GM18499 (cell line): Measurements from ENCODE around the gene SLC35F5.
"Not testable (repeated sequence)": the region's sequence is repeated elsewhere in the genome, so short reads cannot be mapped to it uniquely, and the experiment has no call there.

Experiments used
- ATAC-seq: cut with Tn5 transposase; IDR thresholded peaks from one replicate; pipeline ENCODE4 v1.9.1; 2021; ENCODE audit warnings: moderate number of reproducible peaks; ENCODE audit not compliant: insufficient read depth, unreplicated experiment

SLC35F5 gene

DNA sequence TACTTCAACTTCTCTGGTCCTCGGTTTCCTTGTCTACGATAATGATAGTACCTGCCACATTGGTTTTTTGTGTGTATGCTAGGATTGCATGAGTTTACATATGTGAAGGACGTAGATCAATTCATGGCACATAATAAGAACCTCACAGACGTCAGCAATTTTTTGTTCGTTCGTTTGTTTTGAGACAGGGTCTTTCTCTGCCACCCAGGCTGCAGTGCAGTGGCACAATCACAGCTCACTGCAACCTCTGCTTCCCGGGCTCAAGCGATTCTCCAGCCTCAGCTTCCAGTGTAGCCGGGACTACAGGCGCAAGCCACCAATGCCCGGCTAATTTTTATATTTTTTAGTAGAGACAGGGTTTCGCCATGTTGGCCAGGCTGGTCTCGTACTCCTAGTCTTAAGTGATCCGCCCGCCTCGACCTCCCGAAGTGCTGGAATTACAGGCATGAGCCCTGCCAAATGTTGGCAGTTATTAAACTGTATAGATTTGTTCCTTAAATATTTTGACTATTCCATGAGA lies 756 bp upstream of the SLC35F5 start:
- no peak for ATAC-seq

GRCh38 chr2:113755835-113756354 lies 547 bp downstream of the SLC35F5 start:
- ATAC-seq: no peak

DNA sequence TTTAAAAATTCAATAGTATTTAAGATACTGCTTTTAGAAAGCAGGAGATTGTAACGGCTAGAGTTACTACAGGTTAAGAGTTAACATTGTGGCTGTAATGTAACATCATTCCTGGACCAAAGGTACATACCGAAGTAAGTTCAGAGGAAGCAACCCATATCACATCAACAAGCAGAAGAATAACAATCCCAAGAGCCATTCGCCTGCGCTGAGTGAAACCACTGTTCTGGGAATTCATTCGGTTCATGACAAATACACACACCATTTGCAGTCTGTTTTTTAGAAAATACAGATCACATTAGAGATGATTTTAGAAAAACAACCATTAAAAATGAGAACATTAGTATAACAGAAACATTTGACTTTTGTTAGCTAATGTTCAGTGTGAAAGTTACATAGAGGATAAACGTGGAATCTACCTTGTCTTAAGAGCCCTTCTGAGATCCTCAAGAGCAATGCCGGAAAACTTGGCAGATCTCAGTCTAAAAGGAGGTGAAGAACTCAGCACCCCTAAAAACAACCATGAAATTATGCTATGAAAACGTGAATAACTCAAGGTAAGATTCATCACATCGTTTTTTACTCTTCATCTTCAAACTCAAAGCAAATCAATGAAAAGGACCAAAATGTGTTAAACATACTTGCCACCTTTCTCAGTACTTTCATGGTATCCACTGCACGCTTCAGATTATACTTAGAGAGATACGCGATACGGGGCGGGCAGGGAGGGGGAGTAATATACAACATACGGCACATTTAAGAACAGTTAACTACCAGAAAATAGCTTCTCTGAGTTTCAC lies 1.2 kb downstream of the SLC35F5 start:
- no peak for ATAC-seq

- no peak for ATAC-seq
Measured at GRCh38 chr2:113754160-113754559, 2.3 kb downstream of the SLC35F5 start.

GRCh38 chr2:113750385-113750784 lies 6.1 kb downstream of the SLC35F5 start:
- no peak for ATAC-seq

GRCh38 chr2:113741091-113741490 lies 15.4 kb downstream of the SLC35F5 start:
- ATAC-seq: no peak

- ATAC-seq: no peak
Measured at GRCh38 chr2:113739849-113740248, 16.6 kb downstream of the SLC35F5 start.

DNA sequence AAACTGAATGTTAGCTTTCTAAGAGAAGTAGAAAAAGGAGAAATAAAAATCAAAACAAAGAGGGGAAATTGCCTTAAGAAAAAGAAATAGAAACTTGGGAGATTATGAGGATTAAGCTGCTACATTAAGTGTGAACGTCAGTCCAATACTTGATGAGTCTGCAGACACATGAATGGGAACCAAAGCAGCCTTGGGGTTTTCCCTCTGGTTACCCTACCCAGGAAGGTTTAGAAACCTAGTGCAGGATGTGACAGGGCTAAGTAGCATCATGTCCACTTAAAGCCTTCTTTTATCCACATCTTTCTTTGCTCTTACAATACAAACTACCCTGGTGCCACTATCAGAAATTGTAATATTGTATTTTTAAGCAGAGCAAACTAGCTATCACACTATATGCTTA lies 22.3 kb downstream of the SLC35F5 start:
- no peak for ATAC-seq

GRCh38 chr2:113724010-113724409 lies 32.4 kb downstream of the SLC35F5 start:
- no peak for ATAC-seq

DNA sequence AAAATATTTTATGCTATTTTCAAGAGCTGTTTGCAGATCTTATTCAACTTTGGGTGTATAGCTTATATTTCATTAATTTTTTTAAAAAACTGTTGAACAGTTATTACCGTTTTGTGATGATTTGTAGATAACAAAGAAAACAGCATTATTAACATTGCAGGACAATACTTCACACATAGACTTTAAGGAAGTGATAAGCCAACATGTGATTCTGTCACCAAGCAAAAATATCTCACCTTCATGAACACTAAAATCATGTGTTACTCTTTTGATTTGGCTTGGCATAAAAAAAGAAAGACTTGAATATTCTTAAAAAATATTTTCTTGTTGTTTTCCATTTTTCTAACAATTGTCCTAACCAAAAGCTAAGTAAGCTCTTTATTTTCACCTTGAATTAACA lies 33.0 kb downstream of the SLC35F5 start:
- no peak for ATAC-seq

DNA sequence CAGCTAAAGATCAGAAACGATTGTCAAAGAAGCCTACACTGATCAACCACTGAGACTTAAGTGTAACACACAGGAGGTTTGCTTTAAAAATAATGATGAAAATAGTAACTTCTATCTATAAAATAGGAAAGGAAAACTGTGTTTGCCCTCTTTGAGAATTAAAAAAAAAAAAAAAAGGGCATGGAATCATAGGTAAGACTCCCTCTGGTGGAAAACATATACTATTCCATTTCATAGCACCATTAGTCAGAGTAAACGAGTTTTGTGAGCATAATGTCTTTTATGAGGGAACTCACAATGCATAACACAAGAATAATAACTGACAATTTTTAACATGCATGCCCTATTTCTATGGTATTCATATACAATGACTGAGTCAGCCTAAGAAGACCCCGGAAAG lies 36.3 kb downstream of the SLC35F5 start:
- ATAC-seq: no peak

DNA sequence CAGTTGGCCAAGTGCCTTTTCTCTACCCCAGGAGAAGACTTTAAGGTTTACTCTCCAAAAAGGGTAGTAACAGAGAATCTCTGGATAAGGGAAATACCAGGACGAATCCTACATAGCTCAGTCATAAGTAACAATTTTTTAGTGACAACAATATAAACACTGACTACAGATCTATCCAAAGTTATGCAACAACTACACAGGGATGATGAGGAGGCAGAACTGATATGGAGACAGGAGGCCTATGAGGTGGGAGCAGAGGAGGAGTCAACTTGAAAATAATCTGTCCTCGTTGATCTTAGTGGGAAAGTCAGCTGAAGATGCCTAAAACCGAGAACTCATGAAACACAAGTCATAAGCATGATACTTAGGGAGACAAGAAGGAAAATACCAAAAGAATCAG lies 40.2 kb downstream of the SLC35F5 start:
- no peak for ATAC-seq

DNA sequence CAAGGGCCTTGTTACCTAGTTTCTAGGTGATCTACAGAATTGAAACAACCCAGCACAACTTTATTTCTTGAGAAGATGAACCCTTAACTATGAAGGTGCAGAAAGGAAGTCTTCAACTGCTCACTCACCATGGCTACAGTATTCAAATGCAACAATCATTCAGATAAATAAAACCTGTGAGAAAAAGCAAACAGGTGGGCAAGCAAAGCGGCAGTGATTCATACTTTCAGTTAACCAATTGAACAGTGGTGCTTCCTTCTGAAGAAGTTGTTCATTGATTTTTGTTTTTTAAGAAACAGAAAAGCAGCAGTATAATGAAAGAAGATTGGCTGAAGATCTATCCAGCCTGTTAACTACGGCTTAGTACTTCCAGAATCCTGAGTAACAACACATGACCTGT lies 43.5 kb downstream of the SLC35F5 start:
- no peak for ATAC-seq

DNA sequence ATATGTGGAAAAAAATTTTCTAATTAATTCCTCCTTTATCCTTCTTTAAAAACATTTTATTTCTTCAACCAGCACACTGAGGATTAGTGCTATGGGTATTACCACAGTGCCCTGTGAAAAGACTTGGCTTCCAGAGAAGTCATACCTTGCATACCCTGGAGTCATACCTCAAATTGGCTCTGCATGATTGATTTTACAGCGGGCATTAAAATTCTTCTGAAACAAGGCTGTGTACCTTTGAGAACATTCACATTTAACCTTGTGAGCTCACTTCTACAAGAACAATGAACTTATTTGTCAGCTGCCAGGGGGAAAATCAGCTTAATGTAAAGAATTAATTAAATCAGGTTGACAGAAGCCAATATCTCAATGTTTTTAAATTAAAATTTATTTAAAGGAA lies 44.6 kb downstream of the SLC35F5 start:
- no peak for ATAC-seq

GRCh38 chr2:113709022-113709421 lies 47.4 kb downstream of the SLC35F5 start:
- no peak for ATAC-seq

- ATAC-seq: no peak
Measured at GRCh38 chr2:113707106-113707505, 49.3 kb downstream of the SLC35F5 start.

GRCh38 chr2:113705982-113706523 lies 50.4 kb downstream of the SLC35F5 start:
- ATAC-seq: no peak

DNA sequence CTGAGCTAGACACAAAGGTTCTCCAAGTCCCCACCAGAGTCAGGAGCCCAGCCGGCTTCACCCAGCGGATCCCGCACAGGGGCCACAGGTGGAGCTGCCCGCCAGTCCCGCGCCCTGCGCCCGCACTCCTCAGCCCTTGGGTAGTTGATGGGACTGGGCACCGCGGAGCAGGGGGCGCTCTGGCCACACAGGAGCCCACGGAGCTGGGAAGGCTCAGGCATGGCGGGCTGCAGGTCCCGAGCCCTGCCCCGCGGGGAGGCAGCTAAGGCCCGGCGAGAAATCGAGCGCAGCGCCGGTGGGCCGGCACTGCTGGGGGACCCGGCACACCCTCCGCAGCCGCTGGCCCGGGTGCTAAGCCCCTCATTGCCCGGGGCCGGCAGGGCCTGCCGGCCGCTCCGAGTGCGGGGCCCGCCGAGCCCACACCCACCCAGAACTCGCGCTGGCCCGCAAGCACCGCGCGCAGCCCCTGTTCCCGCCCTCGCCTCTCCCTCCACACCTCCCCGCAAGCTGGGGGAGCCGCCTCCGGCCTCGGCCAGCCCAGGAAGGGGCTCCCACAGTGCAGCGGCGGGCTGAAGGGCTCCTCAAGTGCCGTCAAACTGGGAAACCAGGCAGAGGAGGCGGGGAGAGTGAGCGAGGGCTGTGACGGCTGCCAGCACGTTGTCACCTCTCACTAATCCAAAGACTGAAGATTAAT lies 52.0 kb downstream of the SLC35F5 start:
- not testable (repeated sequence) for ATAC-seq

GRCh38 chr2:113703386-113704299 lies 52.8 kb downstream of the SLC35F5 start:
- no peak for ATAC-seq

GRCh38 chr2:113700186-113700841 lies 56.1 kb downstream of the SLC35F5 start:
- no peak for ATAC-seq
